ENCODE measurements around the gene LCN10.

Gene LCN10

GRCh38 chr9:136697821-136698526 lies 44.8 kb downstream of the LCN10 start:
- no peak for DNase-seq

- DNase-seq = no peak
Observed at GRCh38 chr9:136697146-136697820, 45.5 kb downstream of the LCN10 start.

- no peak for DNase-seq
Observed at GRCh38 chr9:136696502-136696901, 46.2 kb downstream of the LCN10 start.

- DNase-seq = no peak
Observed at GRCh38 chr9:136695955-136696354, 46.8 kb downstream of the LCN10 start.

GRCh38 chr9:136695435-136695895 lies 47.3 kb downstream of the LCN10 start:
- no peak for DNase-seq

- DNase-seq = no peak
Observed at GRCh38 chr9:136694872-136695247, 47.9 kb downstream of the LCN10 start.

- DNase-seq = no peak
Observed at GRCh38 chr9:136694163-136694871, 48.4 kb downstream of the LCN10 start.

- no peak for DNase-seq
Observed at GRCh38 chr9:136693490-136694162, 49.1 kb downstream of the LCN10 start.

GRCh38 chr9:136693135-136693489 lies 49.6 kb downstream of the LCN10 start:
- DNase-seq = no peak

GRCh38 chr9:136692185-136693134 lies 50.3 kb downstream of the LCN10 start:
- no peak for DNase-seq

- DNase-seq = no peak
Observed at GRCh38 chr9:136691316-136692184, 51.2 kb downstream of the LCN10 start.

- no peak for DNase-seq
Observed at GRCh38 chr9:136690806-136691261, 51.9 kb downstream of the LCN10 start.

GRCh38 chr9:136690104-136690805 lies 52.5 kb downstream of the LCN10 start:
- no peak for DNase-seq

- no peak for DNase-seq
Observed at GRCh38 chr9:136689108-136689460, 53.7 kb downstream of the LCN10 start.

- no peak for DNase-seq
Observed at GRCh38 chr9:136688274-136689107, 54.2 kb downstream of the LCN10 start.
